GM23338 (cell line): Measurements from ENCODE around the gene TBATA.

Source experiments
- CREB1 ChIP-seq: fragments of 250-450 bp; sonication (Bioruptor Pico); IDR thresholded peaks from 2 replicates; pipeline ENCODE4 v1.5.0; 2020; ENCODE audit warnings: low read depth, mild to moderate bottlenecking, moderate library complexity
- EZH2 ChIP-seq: fragments of 200-600 bp; sonication (generic); IDR thresholded peaks from one replicate; pipeline ENCODE4 v1.8.0; 2017; ENCODE audit warnings: antibody characterized with exemption, mild to moderate bottlenecking, low read depth; ENCODE audit not compliant: unreplicated experiment
- POLR2AphosphoS5 ChIP-seq: IDR thresholded peaks from 2 replicates; pipeline ENCODE4 v1.6.1; 2016; ENCODE audit warnings: antibody characterized with exemption, low read depth
- TF ChIP-seq, protein P1 (sequence below), 2 experiments: fragments of 200-600 bp in 1 of 2; sonication (generic) in 1 of 2; conservative IDR thresholded peaks; 2 replicates each; pipeline versions ENCODE4 v1.5.1 to v1.6.1; 2016 to 2017; ENCODE audit warnings: antibody characterized with exemption in 2 of 2, low read depth in 2 of 2, mild to moderate bottlenecking in 2 of 2, moderate library complexity in 1 of 2

DNA sequence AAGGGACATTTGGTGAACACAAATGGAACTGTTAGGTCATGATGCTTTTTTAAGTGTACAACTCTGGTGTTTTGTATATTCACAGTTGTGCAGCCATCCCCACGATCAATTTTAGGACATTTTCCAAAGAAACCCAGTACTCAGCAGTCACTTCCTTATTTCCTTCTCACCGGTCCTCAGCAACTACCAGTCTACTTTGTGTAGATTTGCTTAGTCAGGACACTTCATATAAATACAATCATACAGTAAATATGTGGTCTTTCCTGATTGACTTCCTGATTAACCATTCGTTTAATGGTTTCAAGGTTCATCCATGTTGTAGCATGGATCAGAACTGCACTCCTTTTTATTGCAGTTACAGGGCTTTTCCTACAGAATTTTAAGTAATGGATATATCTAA is 45.0 kb upstream of the TBATA start:
- TF ChIP-seq, protein P1, sequence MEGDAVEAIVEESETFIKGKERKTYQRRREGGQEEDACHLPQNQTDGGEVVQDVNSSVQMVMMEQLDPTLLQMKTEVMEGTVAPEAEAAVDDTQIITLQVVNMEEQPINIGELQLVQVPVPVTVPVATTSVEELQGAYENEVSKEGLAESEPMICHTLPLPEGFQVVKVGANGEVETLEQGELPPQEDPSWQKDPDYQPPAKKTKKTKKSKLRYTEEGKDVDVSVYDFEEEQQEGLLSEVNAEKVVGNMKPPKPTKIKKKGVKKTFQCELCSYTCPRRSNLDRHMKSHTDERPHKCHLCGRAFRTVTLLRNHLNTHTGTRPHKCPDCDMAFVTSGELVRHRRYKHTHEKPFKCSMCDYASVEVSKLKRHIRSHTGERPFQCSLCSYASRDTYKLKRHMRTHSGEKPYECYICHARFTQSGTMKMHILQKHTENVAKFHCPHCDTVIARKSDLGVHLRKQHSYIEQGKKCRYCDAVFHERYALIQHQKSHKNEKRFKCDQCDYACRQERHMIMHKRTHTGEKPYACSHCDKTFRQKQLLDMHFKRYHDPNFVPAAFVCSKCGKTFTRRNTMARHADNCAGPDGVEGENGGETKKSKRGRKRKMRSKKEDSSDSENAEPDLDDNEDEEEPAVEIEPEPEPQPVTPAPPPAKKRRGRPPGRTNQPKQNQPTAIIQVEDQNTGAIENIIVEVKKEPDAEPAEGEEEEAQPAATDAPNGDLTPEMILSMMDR (conservative IDR thresholded peaks at IDR 0.05; ENCODE audit: low read depth in 2 of 2): no peak
- TF ChIP-seq CREB1 (CRISPR knock-in tag): no peak
- no peak for TF ChIP-seq POLR2AphosphoS5
- no peak for TF ChIP-seq EZH2
